Astrocyte (in vitro differentiated cells and primary cell): Measurements from ENCODE around the gene SFMBT2. TPM values are rescaled to one million over a fixed set of nuclear protein-coding genes. Genes with fewer than 3 reads are reported as not detected.

ENCODE experiments used
- DNase-seq: peaks from one replicate; pipeline ENCODE4 v3.0.0-alpha.2; 2010; ENCODE audit warnings: low read depth
- FAIRE-seq: peaks from 2 replicates; lab custom pipeline; 2011; peaks lifted over from hg19 to GRCh38; lab: Jason Lieb, UNC
- H2AFZ ChIP-seq: 2 replicates; pipeline ENCODE4 v1.6.0; 2012; ENCODE audit warnings: low read depth, low read length, inconsistent platforms
- H3K27ac ChIP-seq: 2 replicates; pipeline ENCODE4 v1.5.1; 2011; ENCODE audit warnings: low read depth, low read length, inconsistent platforms
- H3K27me3 ChIP-seq: 2 replicates; pipeline ENCODE4 v1.6.0; 2011; ENCODE audit warnings: low read length, inconsistent platforms; ENCODE audit not compliant: insufficient read depth
- H3K36me3 ChIP-seq: 2 replicates; pipeline ENCODE4 v1.5.1; 2011; ENCODE audit warnings: low read length, inconsistent platforms; ENCODE audit not compliant: insufficient read depth
- H3K4me1 ChIP-seq: 2 replicates; pipeline ENCODE4 v1.5.1; 2011; ENCODE audit warnings: low read length, inconsistent platforms; ENCODE audit not compliant: insufficient read depth
- H3K4me2 ChIP-seq: 2 replicates; pipeline ENCODE4 v1.6.0; 2012; ENCODE audit warnings: low read length, inconsistent platforms
- H3K4me3 ChIP-seq: 2 replicates; pipeline ENCODE4 v1.5.1; 2011; ENCODE audit warnings: low read depth, mild to moderate bottlenecking, low read length, inconsistent platforms; ENCODE audit not compliant: insufficient read depth
- H3K79me2 ChIP-seq: 2 replicates; pipeline ENCODE4 v1.6.0; 2012; ENCODE audit warnings: mild to moderate bottlenecking, low read length, inconsistent platforms; ENCODE audit not compliant: insufficient read depth
- H3K9ac ChIP-seq: 2 replicates; pipeline ENCODE4 v1.6.0; 2012; ENCODE audit warnings: mild to moderate bottlenecking, low read length, inconsistent platforms
- H3K9me3 ChIP-seq: 2 replicates; pipeline ENCODE4 v1.5.1; 2012; ENCODE audit warnings: low read depth, mild to moderate bottlenecking, low read length, inconsistent platforms; ENCODE audit not compliant: insufficient read depth
- H4K20me1 ChIP-seq: 2 replicates; pipeline ENCODE4 v1.6.0; 2012; ENCODE audit warnings: low read length, inconsistent platforms; ENCODE audit not compliant: insufficient read depth
- H3K27ac Mint-ChIP-seq: one replicate; pipeline ENCODE4 v1.8.0; 2021; ENCODE audit warnings: mild to moderate bottlenecking, mixed read lengths; ENCODE audit not compliant: unreplicated experiment
- H3K27me3 Mint-ChIP-seq: one replicate; pipeline ENCODE4 v1.8.0; 2021; ENCODE audit warnings: low read depth, mixed read lengths; ENCODE audit not compliant: unreplicated experiment
- H3K36me3 Mint-ChIP-seq: one replicate; pipeline ENCODE4 v1.8.0; 2021; ENCODE audit warnings: low read depth, mixed read lengths; ENCODE audit not compliant: unreplicated experiment
- H3K4me1 Mint-ChIP-seq: one replicate; pipeline ENCODE4 v1.8.0; 2021; ENCODE audit warnings: low read depth, mixed read lengths; ENCODE audit not compliant: unreplicated experiment
- H3K4me3 Mint-ChIP-seq: one replicate; pipeline ENCODE4 v1.8.0; 2021; ENCODE audit warnings: mild to moderate bottlenecking, moderate library complexity, mixed read lengths; ENCODE audit not compliant: unreplicated experiment
- H3K9me3 Mint-ChIP-seq: one replicate; pipeline ENCODE4 v1.8.0; 2021; ENCODE audit warnings: mild to moderate bottlenecking, mixed read lengths; ENCODE audit not compliant: unreplicated experiment
- CTCF ChIP-seq: IDR thresholded peaks from 2 replicates; pipeline ENCODE4 v1.5.1; 2011; ENCODE audit warnings: low read depth, mild to moderate bottlenecking, inconsistent platforms, low read length, moderate library complexity; ENCODE audit not compliant: insufficient read depth
- EZH2 ChIP-seq: IDR thresholded peaks from 2 replicates; pipeline ENCODE4 v1.6.1; 2012; ENCODE audit warnings: mild to moderate bottlenecking, low read length, inconsistent platforms; ENCODE audit not compliant: insufficient read depth
- total RNA-seq: library from RNA; stranded (reverse); gene quantifications from 2 replicates; pipeline ENCODE4 v1.2.1, GENCODE V29; 2021

SFMBT2 gene
- total RNA-seq, 1 donor from 2014 or later: 3.9 TPM

- H3K36me3 ChIP-seq: no peaks in the 10 kb centered on the region
- H3K4me1 Mint-ChIP-seq: peaks cover 2% of the 10 kb centered on the region
- peaks cover 10% of the 10 kb centered on the region for H3K9me3 Mint-ChIP-seq
- H3K4me1 ChIP-seq: no peaks in the 10 kb centered on the region
- peaks cover 14% of the 10 kb centered on the region for H3K36me3 Mint-ChIP-seq
- no peak overlapping the region for H3K9ac ChIP-seq
- H3K79me2 ChIP-seq: no peaks in the 10 kb centered on the region
- H3K4me2 ChIP-seq: no peak overlapping the region
- no peak overlapping the region for H3K27ac Mint-ChIP-seq
- H4K20me1 ChIP-seq: no peaks in the 10 kb centered on the region
- no peak overlapping the region for H2AFZ ChIP-seq
- no peaks in the 10 kb centered on the region for H3K27me3 ChIP-seq
- DNase-seq: no peak
- H3K27me3 Mint-ChIP-seq: no peaks in the 10 kb centered on the region
- H3K27ac ChIP-seq: no peak overlapping the region
- no peaks in the 10 kb centered on the region for H3K9me3 ChIP-seq
- no peak overlapping the region for H3K4me3 Mint-ChIP-seq
- no peak for FAIRE-seq
- TF ChIP-seq EZH2 (no peak), CTCF (no peak)
- H3K4me3 ChIP-seq: no peak overlapping the region
These were observed 81.6 kb downstream of the SFMBT2 start for GRCh38 chr10:7329219-7329618.

GRCh38 chr10:7327885-7328284 lies 82.9 kb downstream of the SFMBT2 start:
- no peak overlapping the region for H3K27ac ChIP-seq
- peaks cover 11% of the 10 kb centered on the region for H3K9me3 Mint-ChIP-seq

More at GRCh38 chr10:7327885-7328284, 82.9 kb downstream of the SFMBT2 start:
- peaks cover 14% of the 10 kb centered on the region for H3K36me3 Mint-ChIP-seq
- no peaks in the 10 kb centered on the region for H3K36me3 ChIP-seq
- no peak for DNase-seq
- H3K27ac Mint-ChIP-seq: no peak overlapping the region
- no peaks in the 10 kb centered on the region for H3K27me3 Mint-ChIP-seq
- H4K20me1 ChIP-seq: no peaks in the 10 kb centered on the region
- H3K4me3 Mint-ChIP-seq: no peak overlapping the region
- TF ChIP-seq CTCF (no peak), EZH2 (no peak)
- H3K4me2 ChIP-seq: no peak overlapping the region
- no peaks in the 10 kb centered on the region for H3K4me1 ChIP-seq
- H2AFZ ChIP-seq: no peak overlapping the region
- no peak overlapping the region for H3K4me3 ChIP-seq
- no peaks in the 10 kb centered on the region for H3K27me3 ChIP-seq
- no peaks in the 10 kb centered on the region for H3K79me2 ChIP-seq
- no peak for FAIRE-seq
- peaks cover 2% of the 10 kb centered on the region for H3K4me1 Mint-ChIP-seq
- no peaks in the 10 kb centered on the region for H3K9me3 ChIP-seq
- H3K9ac ChIP-seq: no peak overlapping the region
